NCI-H82 treated with DMSO at 0.1 percent for 48 hours (cell line): ENCODE measurements around the gene MMP17.

Source experiments
- DNase-seq: peaks from one replicate; lab custom pipeline; 2025; ENCODE audit not compliant: unreplicated experiment; lab: John Stamatoyannopoulos, UW

The MMP17 gene

GRCh38 chr12:131827961-131828534 lies at the start of gene MMP17:
Gene MMP17, plus strand, starts transcription at chr12:131828393. Its CDS starts 102 bp downstream, at chr12:131828495.
- DNase-seq = no peak

- DNase-seq = no peak
These were observed 49.2 kb upstream of the MMP17 start for GRCh38 chr12:131779027-131779426.

GRCh38 chr12:131782061-131782460 lies 46.1 kb upstream of the MMP17 start:
- DNase-seq = no peak

GRCh38 chr12:131783915-131784541 lies 44.2 kb upstream of the MMP17 start:
- DNase-seq = no peak

GRCh38 chr12:131784909-131785762 lies 43.1 kb upstream of the MMP17 start:
- DNase-seq = no peak

GRCh38 chr12:131785763-131786330 lies 42.3 kb upstream of the MMP17 start:
- no peak for DNase-seq

- no peak for DNase-seq
These were observed 41.9 kb upstream of the MMP17 start for GRCh38 chr12:131786331-131786730.

GRCh38 chr12:131787143-131787660 lies 41.0 kb upstream of the MMP17 start:
- no peak for DNase-seq

GRCh38 chr12:131788070-131788469 lies 40.1 kb upstream of the MMP17 start:
- DNase-seq = no peak

- no peak for DNase-seq
These were observed 38.6 kb upstream of the MMP17 start for GRCh38 chr12:131789638-131790037.

GRCh38 chr12:131793243-131794022 lies 34.8 kb upstream of the MMP17 start:
- no peak for DNase-seq

- no peak for DNase-seq
These were observed 34.1 kb upstream of the MMP17 start for GRCh38 chr12:131794061-131794460.

- no peak for DNase-seq
These were observed 33.6 kb upstream of the MMP17 start for GRCh38 chr12:131794573-131794972.

GRCh38 chr12:131795064-131795463 lies 33.1 kb upstream of the MMP17 start:
- DNase-seq = no peak

GRCh38 chr12:131795690-131796410 lies 32.3 kb upstream of the MMP17 start:
- no peak for DNase-seq

- no peak for DNase-seq
These were observed 31.8 kb upstream of the MMP17 start for GRCh38 chr12:131796411-131796736.

- DNase-seq = no peak
These were observed 31.2 kb upstream of the MMP17 start for GRCh38 chr12:131796754-131797587.

- DNase-seq = no peak
These were observed 30.6 kb upstream of the MMP17 start for GRCh38 chr12:131797588-131797934.

- DNase-seq = no peak
These were observed 29.0 kb upstream of the MMP17 start for GRCh38 chr12:131799195-131799594.
